Lower leg skin (tissue), 4 donors: ENCODE results near the gene YWHAG. TPM values are rescaled to one million over a fixed set of nuclear protein-coding genes. Genes with fewer than 3 reads are reported as not detected.
"Not testable (repeated sequence)": the region's sequence is repeated elsewhere in the genome, so short reads cannot be mapped to it uniquely, and the experiment has no call there.

Experiments
- DNase-seq, 2 donors: peaks; one replicate each; pipeline ENCODE4 v3.0.0-alpha.2; 2019; ENCODE audit warnings: low spot score in 2 of 2
- H3K4me3 ChIP-seq: fragments of 200-600 bp; sonication (generic); 2 replicates; pipeline ENCODE4 v1.5.1; 2017; ENCODE audit warnings: mild to moderate bottlenecking, low read depth; ENCODE audit not compliant: poor library complexity, severe bottlenecking
- CTCF ChIP-seq, 3 donors: fragments of 450-650 bp; IDR thresholded peaks; one replicate each; pipeline ENCODE4 v1.5.1; 2016; ENCODE audit warnings: antibody characterized with exemption in 3 of 3, mild to moderate bottlenecking in 3 of 3, moderate library complexity in 2 of 3
- POLR2A ChIP-seq, 2 donors: fragments of 450-650 bp; IDR thresholded peaks; one replicate each; pipeline ENCODE4 v1.6.1; 2016 to 2017; ENCODE audit warnings: antibody characterized with exemption in 2 of 2, mild to moderate bottlenecking in 1 of 2, moderate library complexity in 1 of 2
- WGBS, 2 donors: methylation state at CpG; one replicate each; pipeline ENCODE4 v1.1.5; 2018; 5-methylcytosine and 5-hydroxymethylcytosine counted together
- intact Hi-C: fragments of 100-400 bp; cut with DNase I; formaldehyde crosslinking; loops from one replicate; pipeline ENCODE4 v1.15.0; 2023; ENCODE audit warnings: low total_unique reads
- total RNA-seq, 4 donors: library from RNA; depleted of rRNA; stranded (reverse); fragments of >200 nt; gene quantifications; one replicate each; pipeline ENCODE4 v1.1.0, GENCODE V29; 2016

YWHAG gene
- total RNA-seq, 4 donors from 2014 or later: 46.5 to 64.5 (median 56.4) TPM

GRCh38 chr7:76314042-76314721 is 44.6 kb downstream of the YWHAG start:
- no peak overlapping the region for H3K4me3 ChIP-seq
- no peak for TF ChIP-seq POLR2A (IDR thresholded peaks at IDR 0.05)
- TF ChIP-seq CTCF (IDR thresholded peaks at IDR 0.05): peak in 2 of 3 donors; percentile 95 to 99
- DNase-seq: peak; percentile 96 to 100
- intact Hi-C loops: loop anchor here (2.0 kb wide), 1 partner anchor 129 kb away; no protein-coding TSS in a partner anchor
- 6 to 7% methylated on average over 14 to 15 of the region's 15 CpGs for WGBS, 2 donors

GRCh38 chr7:76311838-76312237 is 47.0 kb downstream of the YWHAG start:
- intact Hi-C loops, DNase-seq, H3K4me3 ChIP-seq: not testable (repeated sequence)
- WGBS, 2 donors: 96 to 97% methylated on average over 6 of the region's 6 CpGs

GRCh38 chr7:76310102-76310957 is 48.5 kb downstream of the YWHAG start:
- TF ChIP-seq CTCF (IDR thresholded peaks at IDR 0.05): no peak
- TF ChIP-seq POLR2A (IDR thresholded peaks at IDR 0.05): no peak
- H3K4me3 ChIP-seq: no peak overlapping the region
- 31 to 37% methylated on average over 18 to 21 of the region's 21 CpGs for WGBS, 2 donors
- DNase-seq: no peak
- intact Hi-C loops: no loop called here

- WGBS, 2 donors: 79 to 90% methylated on average over 40 of the region's 50 CpGs
Observed at GRCh38 chr7:76309341-76310101, 49.3 kb downstream of the YWHAG start.

GRCh38 chr7:76308874-76309273 is 49.9 kb downstream of the YWHAG start:
- DNase-seq, intact Hi-C loops, H3K4me3 ChIP-seq: not testable (repeated sequence)
- 86 to 93% methylated on average over 12 of the region's 12 CpGs for WGBS, 2 donors

More at GRCh38 chr7:76309341-76310101, 49.3 kb downstream of the YWHAG start:
- DNase-seq, H3K4me3 ChIP-seq, intact Hi-C loops: not testable (repeated sequence)

GRCh38 chr7:76304888-76305375 is 53.9 kb downstream of the YWHAG start:
- 41 to 50% methylated on average over 3 to 10 of the region's 10 CpGs for WGBS, 2 donors
- peak in 1 of 2 donors; percentile 76 for DNase-seq
- TF ChIP-seq POLR2A (IDR thresholded peaks at IDR 0.05): no peak
- no peak for TF ChIP-seq CTCF (IDR thresholded peaks at IDR 0.05)
- intact Hi-C loops: no loop called here
- H3K4me3 ChIP-seq: no peak overlapping the region
